WTC11 (cell line): Measurements from ENCODE around the gene RAB40B.

Source experiments
- CREM ChIP-seq: sonication (generic); formaldehyde crosslinking; IDR thresholded peaks from 2 replicates; pipeline ENCODE4 v1.8.1; 2022; ENCODE audit warnings: mild to moderate bottlenecking, missing genetic modification reagents, moderate library complexity
- NFE2L1 ChIP-seq: sonication (generic); formaldehyde crosslinking; IDR thresholded peaks from 2 replicates; pipeline ENCODE4 v1.8.1; 2023; ENCODE audit warnings: missing genetic modification reagents
- NFYB ChIP-seq: sonication (generic); formaldehyde crosslinking; conservative IDR thresholded peaks from 2 replicates; pipeline ENCODE4 v1.8.0; 2022; ENCODE audit warnings: low read depth, missing genetic modification reagents
- TEAD4 ChIP-seq: sonication (generic); formaldehyde crosslinking; IDR thresholded peaks from 2 replicates; pipeline ENCODE4 v1.8.0; 2022; ENCODE audit warnings: mild to moderate bottlenecking, missing genetic modification reagents
- ZBTB21 ChIP-seq: sonication (generic); formaldehyde crosslinking; IDR thresholded peaks from 2 replicates; pipeline ENCODE4 v1.8.1; 2023; ENCODE audit warnings: mild to moderate bottlenecking, missing genetic modification reagents, borderline replicate concordance
- ZNF219 ChIP-seq: sonication (generic); formaldehyde crosslinking; IDR thresholded peaks from 2 replicates; pipeline ENCODE4 v1.8.0; 2023; ENCODE audit warnings: missing genetic modification reagents, mild to moderate bottlenecking, borderline replicate concordance
- ZNF512 ChIP-seq: sonication (generic); formaldehyde crosslinking; IDR thresholded peaks from 2 replicates; pipeline ENCODE4 v1.8.1; 2022; ENCODE audit warnings: missing genetic modification reagents, borderline replicate concordance
- TF ChIP-seq, protein P1 (sequence below): fragments of 200-600 bp; IDR thresholded peaks from 2 replicates; pipeline ENCODE4 v1.8.0; 2022; ENCODE audit warnings: antibody characterized with exemption
- TF ChIP-seq, protein P2 (sequence below): sonication (generic); formaldehyde crosslinking; IDR thresholded peaks from 2 replicates; pipeline ENCODE4 v1.8.0; 2022; ENCODE audit warnings: mild to moderate bottlenecking, missing genetic modification reagents
- TF ChIP-seq, protein P3 (sequence below): sonication (generic); formaldehyde crosslinking; IDR thresholded peaks from 2 replicates; pipeline ENCODE4 v1.8.1; 2022; ENCODE audit warnings: low read depth, missing genetic modification reagents, borderline replicate concordance
- TF ChIP-seq, protein P4 (sequence below): sonication (generic); formaldehyde crosslinking; conservative IDR thresholded peaks from 2 replicates; pipeline ENCODE4 v1.8.1; 2022; ENCODE audit warnings: mild to moderate bottlenecking, missing genetic modification reagents

- TF ChIP-seq, protein P1, sequence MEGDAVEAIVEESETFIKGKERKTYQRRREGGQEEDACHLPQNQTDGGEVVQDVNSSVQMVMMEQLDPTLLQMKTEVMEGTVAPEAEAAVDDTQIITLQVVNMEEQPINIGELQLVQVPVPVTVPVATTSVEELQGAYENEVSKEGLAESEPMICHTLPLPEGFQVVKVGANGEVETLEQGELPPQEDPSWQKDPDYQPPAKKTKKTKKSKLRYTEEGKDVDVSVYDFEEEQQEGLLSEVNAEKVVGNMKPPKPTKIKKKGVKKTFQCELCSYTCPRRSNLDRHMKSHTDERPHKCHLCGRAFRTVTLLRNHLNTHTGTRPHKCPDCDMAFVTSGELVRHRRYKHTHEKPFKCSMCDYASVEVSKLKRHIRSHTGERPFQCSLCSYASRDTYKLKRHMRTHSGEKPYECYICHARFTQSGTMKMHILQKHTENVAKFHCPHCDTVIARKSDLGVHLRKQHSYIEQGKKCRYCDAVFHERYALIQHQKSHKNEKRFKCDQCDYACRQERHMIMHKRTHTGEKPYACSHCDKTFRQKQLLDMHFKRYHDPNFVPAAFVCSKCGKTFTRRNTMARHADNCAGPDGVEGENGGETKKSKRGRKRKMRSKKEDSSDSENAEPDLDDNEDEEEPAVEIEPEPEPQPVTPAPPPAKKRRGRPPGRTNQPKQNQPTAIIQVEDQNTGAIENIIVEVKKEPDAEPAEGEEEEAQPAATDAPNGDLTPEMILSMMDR = no peak
- TF ChIP-seq NFE2L1 (no peak), ZNF512 (CRISPR knock-in tag) (no peak), ZNF219 (CRISPR knock-in tag) (no peak), TEAD4 (CRISPR knock-in tag) (no peak), CREM (CRISPR knock-in tag) (no peak), ZBTB21 (CRISPR knock-in tag) (no peak), NFYB (CRISPR knock-in tag) (no peak)
- TF ChIP-seq, protein P2, sequence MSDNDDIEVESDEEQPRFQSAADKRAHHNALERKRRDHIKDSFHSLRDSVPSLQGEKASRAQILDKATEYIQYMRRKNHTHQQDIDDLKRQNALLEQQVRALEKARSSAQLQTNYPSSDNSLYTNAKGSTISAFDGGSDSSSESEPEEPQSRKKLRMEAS = no peak
- TF ChIP-seq, protein P3, sequence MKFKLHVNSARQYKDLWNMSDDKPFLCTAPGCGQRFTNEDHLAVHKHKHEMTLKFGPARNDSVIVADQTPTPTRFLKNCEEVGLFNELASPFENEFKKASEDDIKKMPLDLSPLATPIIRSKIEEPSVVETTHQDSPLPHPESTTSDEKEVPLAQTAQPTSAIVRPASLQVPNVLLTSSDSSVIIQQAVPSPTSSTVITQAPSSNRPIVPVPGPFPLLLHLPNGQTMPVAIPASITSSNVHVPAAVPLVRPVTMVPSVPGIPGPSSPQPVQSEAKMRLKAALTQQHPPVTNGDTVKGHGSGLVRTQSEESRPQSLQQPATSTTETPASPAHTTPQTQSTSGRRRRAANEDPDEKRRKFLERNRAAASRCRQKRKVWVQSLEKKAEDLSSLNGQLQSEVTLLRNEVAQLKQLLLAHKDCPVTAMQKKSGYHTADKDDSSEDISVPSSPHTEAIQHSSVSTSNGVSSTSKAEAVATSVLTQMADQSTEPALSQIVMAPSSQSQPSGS (CRISPR knock-in tag) = no peak
- TF ChIP-seq, protein P4, sequence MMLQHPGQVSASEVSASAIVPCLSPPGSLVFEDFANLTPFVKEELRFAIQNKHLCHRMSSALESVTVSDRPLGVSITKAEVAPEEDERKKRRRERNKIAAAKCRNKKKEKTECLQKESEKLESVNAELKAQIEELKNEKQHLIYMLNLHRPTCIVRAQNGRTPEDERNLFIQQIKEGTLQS (CRISPR knock-in tag) = no peak
Observed at GRCh38 chr17:82639628-82640027, 58.9 kb downstream of the RAB40B start.
